HG03066 (cell line): ENCODE measurements around the gene DYNLT4.

ENCODE experiments used
- ATAC-seq: cut with Tn5 transposase; IDR thresholded peaks from one replicate; pipeline ENCODE4 v1.9.1; 2021; ENCODE audit warnings: low read depth; ENCODE audit not compliant: unreplicated experiment

DYNLT4 gene

DNA sequence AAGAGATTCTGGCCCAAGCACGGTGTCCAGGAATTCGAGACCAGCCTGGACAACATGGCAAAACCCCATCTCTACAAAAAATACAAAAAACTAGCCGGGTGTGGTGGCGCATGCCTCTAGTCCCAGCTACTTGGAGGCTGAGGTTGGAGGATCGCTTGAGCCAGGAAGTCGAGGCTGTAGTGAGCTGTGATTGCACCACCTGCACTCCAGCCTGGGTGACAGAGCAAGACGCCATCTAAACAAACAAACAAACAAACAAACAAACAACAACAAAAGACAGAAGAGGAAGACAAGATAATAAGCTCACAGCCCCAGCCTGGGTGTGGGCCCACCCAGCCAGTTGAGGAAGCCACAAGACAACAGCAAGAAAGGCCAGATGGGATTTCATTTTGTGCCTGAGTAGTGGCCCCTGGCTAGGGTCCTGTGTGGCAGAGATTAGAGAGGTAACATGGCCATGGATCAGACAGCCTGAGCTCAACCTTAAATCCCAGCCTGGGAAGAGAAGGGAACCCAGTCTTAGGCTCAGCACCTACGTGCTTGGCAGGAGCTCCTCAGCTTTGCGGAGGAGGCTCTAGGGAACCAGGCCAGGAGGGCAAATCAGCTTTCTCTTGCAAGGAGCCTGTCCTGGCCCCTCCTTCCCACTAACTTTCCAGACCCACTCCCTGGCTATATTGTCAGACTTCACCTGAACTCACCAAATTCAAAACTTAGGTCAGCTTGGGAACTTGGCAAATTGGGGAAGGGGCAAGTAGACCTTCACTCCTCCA is 14.2 kb downstream of the DYNLT4 start:
- ATAC-seq, result no peak

DNA sequence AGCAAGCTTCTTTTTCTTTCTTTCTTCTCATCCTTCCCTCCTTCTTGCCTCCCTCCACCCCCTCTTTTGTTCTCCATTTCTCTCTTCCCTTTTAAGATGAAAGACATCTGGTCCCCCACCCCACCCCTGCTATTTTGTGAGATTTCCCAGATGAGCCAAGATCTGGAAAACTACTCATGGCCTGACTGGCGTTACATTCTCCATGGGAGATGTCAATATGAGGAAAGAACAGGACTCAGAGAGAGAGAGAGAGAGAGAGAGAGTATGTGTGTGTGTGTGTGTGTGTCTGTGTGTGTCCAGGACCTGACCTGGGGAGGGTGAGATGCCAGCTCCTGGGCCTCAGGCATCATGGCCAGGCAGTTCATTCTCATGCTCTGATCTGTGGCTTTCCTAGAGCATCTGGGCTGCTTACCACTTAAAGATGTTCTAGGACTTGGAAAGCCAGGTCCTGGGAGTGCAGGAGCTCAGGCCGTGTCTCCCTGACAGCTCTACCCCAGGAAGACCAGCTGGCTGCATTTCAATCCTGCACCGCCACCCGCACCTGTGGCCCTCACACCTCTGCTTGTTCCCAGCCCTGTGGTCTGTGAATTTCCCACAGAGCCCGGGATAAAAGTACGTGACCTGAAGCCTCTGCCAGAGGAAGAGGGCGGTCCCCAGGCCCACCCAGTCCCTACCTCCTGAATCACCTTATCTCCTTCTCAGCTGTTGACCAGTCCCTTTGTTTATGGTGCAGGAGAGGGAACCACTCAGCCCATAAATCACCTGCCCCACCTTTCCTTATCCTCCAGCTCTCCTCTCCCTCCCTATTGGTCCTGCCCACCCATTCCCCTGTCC is 16.0 kb downstream of the DYNLT4 start:
- no peak for ATAC-seq

DNA sequence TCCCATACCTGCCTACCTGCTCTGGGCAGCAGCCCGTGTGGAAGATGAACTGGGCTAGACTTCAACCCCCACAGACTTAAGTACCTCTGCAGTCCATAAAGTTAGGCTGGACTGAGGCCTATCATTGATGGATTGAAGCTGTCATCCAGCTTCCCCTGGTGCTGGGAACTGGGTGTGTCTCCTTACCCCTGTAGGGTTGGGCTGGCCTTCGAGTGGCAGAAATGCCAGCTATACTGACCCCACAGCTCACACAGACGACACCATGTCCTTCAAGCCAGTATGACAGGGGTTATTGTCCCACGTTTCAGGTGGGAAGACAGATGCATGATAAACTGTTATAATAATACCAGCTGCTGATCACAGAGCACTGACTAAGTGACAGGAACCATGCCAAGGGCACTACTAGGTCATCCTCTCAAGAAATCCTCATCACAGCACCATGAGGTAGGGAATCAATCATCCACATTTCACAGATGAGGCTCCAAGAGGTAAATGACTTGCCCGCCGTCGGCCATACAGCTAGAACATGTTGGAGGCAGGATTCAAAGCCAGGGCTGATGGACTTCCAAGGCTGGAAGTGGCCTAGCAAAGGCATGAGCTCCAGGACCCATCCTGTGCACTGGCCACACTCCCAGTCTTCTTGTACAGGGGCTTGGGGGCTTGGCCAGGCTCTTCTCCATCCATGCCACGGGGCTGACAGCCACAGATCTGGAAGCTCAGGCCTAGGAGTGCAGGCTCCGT is 18.9 kb downstream of the DYNLT4 start, which contains the start of gene BEST4:
Gene BEST4 (minus strand): TSS at position 51 of the 741 bp plus-strand sequence. CDS start 465 bp downstream, outside the sequence.
- no peak for ATAC-seq

DNA sequence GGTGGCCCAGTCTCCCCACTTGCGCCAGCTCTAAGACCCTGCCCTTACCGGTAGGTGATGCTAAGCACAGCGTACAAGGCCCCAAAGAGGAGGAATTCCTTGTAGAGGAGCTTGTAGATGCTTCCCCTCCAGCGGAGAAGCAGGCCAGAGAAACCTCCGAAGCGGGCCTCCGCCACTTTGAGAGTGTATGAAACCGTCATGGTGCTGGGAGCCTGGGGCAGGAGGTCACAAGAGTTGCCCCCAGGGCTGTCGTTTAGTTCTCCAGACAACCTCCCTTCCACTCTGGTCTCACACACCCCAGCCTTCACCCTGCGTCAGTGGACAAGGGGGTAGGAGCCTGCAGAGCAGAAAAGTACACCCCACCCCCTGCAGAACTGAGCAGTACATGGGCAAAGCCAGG is 19.6 kb downstream of the DYNLT4 start:
- ATAC-seq, result no peak

DNA sequence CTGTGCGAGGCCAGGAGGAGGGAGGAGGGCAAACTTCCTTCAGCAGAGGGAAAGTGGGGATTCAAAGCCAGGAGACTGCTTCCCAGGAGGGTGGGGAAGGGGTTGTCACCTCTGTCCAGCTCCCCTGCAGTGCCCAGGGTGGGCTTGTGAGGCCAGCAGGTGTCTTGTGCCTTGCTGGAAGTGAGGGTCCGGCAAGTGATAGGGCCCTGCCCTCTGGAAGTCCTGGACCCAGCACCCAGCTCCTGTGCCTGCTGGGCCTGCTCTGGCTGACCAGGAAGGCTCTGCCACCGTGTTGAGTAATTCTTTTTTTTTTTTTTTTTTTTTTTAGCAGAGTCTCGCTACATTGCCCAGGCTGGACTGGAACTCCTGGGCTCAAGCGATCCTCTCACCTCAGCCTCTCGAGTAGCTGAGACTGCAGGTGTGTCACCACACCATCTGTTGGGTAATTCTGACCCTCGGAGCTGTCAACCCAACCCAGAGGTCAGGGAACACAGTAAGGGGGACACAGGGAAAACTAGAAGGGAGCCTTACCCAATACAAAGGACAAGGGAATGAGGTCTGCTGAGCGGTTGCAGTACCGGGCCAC is 20.2 kb downstream of the DYNLT4 start:
- no peak for ATAC-seq

DNA sequence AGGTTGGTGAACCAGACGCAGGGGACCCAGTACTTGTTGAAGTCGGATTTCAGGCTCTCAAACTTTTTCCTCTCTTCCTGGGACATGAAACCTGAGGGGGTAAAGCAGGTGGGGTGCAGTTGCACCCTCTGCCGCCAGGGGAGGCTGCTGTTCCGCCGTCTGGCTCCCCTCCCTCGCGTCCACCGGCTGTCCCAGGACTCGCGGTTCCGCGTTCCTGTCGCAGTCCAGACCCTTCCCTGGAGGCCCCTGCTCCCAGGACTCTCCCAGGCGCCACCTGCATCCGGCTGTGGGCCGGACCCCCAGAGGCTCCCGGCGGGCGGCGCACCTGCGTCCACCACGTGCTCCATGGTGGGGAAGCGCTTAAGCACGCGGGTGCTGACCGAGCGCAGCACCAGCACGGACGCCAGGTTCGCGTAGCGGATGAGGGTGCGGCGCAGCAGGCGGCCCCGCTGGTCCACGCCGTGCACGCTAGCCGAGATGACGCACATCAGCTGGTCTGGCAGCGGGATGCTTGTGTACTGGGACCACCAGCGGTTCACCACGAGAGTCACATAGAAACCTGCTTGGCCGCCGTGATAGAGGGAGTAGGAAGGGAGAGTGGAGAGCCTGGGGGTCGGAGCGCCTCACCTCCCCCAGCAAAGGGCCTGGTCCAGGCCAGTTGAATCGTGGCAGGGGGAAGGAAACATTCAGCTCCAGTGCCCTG is 20.9 kb downstream of the DYNLT4 start:
- ATAC-seq, result peak; percentile 52

DNA sequence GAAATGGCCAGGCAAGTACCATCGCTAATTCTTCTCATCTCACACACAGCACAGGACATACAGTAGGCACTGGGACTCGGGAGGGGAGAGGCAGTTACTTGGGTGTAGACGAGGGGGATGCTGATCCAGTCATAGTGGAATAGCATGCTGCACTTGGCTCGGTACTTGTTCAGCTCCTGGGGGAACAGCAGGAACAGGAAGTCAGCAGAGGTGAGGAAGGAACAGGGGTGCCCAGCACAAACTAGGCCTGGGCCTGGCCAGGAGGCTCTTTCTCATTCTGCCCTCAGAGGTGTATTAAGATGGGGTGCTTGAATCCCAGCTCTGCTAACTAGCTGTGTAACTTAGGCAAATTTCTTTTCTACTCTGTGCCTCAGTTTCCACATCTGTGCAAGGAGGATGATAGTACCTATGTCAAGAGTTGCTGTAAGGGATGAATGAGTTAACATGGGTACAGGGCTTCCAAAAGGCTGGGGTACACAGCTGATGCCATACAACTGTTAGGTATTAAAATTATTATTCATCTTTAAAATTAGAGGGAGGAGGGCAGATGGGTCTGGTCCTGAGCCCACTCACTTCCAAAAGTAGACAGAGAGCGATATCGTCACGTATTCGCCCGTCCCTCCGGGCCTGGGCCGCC is 21.5 kb downstream of the DYNLT4 start:
- ATAC-seq, result no peak

DNA sequence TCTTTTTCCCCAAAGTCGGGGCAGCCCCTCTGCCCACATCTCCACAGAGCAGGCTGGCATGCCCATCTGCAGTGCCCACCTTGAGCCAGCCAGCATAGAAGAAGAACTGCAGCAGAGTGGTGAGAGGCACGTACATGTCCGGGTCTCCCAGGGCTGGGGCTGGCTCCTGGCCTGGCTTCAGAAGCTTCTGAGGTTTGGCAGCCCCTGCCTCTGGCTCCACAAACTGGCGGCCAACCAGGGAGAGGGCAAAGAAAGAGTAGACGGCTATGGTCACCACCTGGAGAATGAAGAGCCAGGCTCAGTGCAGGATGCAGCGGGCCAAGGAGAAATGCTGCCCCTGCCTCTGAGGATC is 22.1 kb downstream of the DYNLT4 start:
- ATAC-seq, result no peak

DNA sequence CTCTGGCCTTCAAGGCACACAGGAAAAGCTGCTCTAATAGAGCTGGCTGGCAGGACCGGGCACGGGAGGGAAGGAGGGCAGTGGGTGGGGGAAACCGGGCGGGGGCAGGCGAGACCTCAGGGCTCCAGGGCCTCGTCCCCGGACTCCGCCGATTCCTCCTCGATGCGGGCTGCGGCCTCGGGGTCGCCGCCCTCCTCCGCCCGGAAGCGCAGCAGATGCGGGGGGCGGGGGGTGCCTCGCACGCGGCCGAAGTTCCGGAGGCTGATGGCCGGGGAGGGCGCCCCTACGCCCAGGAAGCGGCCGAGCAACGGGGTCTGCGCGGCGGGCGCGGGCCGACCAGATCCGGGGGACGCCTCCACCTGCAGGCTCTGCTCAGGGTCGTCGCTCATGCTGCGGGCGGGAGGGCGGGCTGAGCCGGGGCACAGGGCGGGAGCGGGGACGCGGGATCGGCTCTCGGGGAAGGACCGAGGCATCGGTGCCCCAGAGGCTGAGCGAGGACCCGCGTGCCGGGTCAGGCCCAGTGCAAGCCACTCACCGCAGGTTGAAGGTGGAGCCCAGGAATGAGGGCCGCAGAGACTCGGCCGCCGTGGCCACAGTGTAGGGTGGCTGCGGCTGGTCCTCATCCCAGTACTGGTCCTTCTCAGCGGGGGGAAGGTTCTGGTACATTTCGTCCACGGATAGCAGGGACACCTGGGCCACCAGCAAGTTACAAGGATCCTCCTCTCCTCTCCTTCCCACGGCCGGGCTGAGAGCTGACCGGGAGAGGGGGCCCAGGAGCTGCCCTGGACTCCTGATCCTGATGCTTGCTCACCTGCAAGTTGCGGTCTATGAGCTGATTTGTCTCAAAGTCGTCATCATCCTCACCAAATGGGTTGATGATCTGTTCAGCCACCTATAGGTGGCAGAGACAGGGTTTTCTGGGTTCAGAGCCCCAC is 22.8 kb downstream of the DYNLT4 start:
- no peak for ATAC-seq

DNA sequence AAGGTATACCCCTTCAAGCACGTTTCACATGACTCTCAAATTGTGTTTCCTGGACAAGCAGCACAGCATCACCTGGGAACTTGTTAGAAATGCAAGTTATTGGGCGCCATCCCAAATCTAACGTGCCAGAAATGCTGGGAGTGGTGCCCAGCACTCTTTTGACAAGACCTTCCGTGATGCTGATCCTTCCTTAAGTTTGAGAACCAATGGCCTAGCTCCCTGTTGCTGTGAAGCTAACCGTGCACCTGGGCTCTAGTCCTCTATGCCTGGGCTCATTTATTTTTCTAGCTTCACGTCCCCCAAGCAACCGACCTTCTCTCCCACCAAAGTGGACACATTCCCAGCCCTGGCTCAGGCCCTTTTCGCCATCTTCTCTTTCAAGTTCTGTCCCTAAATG is 23.5 kb downstream of the DYNLT4 start:
- ATAC-seq, result no peak

DNA sequence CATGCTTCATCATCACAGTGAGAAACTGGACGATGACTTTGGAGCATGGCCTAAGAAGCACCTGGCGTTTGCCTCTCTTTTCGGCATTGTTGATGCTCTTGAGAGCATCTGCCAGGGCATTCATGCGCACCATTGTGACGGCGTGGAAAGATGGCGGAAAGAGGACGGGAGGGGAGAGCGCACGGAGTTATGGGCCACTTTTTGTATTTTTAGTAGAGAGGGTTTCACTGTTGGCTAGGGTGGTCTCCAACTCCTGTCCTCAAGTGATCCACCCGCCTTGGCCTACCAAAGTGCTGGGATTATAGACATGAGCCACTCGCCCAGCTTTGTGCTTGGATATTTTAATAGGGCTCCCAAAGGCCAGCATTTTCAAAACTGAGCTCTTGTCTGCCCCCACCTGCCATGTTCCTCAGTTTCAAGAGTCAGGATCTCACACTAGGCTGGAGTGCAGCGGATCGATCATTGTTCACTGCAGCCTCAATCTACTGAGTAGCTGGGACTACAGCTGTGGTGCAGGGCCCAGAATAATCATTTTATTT is 26.5 kb downstream of the DYNLT4 start:
- ATAC-seq, result no peak

DNA sequence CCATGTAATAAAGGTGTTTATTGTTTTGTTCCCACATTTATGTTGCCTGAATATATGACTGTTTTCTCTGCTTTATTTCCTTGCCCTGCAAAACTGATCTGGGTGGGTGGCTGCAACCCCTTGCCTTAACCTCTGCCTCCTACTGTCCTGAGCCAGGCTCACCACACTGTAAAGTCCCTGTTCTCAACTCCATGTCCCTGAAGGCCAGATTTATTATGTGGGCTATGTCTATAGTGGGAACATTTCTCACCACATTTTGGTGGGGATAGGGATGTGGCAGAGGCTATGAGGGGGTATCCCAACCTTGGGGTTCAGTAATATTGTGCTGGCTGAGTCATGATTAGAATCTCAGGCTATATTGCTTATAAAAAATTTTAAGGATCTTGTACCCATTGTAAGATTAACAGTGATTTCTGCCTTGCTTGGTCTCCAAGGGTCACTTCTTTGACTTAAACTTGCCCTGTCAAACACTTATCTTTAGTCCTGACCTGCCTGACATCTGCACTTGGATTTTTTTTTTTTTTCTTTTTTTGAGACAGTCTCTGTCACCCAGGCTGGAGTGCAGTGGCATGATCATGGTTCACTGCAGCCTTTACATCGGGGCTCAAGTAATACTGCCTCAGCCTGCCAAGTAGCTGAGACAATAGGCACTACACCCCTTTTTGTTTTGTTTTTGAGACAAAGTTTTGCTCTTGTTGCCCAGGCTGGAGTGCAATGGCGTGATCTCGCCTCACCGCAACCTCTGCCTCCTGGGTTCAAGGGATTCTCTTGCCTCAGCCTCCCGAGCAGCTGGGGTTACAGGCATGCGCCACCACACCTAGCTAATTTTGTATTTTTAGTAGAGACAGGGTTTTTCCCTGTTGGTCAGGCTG is 28.2 kb downstream of the DYNLT4 start:
- ATAC-seq, result no peak

DNA sequence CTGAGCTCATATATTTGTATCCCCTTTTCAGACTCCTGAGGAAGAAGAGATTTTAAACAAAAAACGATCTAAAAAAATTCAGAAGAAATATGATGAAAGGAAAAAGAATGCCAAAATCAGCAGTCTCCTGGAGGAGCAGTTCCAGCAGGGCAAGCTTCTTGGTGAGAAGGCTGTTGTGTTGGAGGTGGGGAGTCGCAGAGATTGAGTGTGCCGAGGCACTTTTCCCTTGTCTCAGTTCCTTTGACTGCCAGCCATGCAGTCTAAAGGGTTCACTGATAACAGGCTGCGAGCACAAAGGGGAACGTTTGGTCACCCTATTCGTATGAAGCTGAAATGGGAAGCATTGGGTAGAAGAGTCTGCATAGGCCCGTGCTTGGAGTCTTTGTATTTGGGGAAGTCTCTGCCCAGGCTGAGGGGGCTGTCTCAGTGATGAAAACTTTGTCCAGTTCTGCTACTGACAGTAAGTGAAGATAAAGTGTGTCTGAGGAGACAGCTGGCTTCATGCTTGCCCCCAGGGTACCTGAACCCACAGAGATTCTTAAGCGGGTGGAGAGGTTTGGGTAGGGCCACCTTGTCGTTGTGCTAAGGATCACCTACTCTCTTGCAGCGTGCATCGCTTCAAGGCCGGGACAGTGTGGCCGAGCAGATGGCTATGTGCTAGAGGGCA is 29.0 kb downstream of the DYNLT4 start:
- ATAC-seq, result no peak

DNA sequence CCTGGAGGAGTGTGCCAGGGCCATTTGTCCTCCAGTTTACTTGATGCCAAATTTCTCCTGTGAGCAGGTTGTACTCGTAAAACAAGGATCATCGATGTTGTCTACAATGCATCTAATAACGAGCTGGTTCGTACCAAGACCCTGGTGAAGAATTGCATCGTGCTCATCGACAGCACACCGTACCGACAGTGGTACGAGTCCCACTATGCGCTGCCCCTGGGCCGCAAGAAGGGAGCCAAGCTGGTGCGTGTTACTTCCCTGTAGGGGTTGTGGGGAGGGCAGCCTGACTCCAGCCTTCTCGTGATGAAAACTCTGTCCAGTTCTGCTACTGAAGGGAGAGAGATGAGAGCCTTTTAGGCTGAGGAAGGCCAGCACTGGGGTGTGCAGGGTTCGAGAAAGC is 29.6 kb downstream of the DYNLT4 start:
- ATAC-seq, result no peak

DNA sequence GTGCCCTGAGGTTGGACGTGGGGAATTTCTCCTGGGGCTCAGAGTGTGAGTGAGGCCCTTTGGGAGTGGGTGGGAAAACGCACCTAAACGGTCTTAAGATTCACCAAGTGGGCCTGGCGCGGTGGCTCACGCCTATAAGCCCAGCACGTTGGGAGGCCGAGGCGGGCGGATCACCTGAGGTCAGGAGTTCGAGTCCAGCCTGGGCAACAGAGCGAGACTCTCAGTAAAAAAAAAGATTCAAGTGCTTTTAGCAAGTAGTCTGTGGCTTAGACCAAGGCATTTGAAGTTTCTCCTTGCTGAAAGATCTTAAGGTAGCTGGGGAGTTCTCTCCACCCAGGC is 30.5 kb downstream of the DYNLT4 start:
- no peak for ATAC-seq

DNA sequence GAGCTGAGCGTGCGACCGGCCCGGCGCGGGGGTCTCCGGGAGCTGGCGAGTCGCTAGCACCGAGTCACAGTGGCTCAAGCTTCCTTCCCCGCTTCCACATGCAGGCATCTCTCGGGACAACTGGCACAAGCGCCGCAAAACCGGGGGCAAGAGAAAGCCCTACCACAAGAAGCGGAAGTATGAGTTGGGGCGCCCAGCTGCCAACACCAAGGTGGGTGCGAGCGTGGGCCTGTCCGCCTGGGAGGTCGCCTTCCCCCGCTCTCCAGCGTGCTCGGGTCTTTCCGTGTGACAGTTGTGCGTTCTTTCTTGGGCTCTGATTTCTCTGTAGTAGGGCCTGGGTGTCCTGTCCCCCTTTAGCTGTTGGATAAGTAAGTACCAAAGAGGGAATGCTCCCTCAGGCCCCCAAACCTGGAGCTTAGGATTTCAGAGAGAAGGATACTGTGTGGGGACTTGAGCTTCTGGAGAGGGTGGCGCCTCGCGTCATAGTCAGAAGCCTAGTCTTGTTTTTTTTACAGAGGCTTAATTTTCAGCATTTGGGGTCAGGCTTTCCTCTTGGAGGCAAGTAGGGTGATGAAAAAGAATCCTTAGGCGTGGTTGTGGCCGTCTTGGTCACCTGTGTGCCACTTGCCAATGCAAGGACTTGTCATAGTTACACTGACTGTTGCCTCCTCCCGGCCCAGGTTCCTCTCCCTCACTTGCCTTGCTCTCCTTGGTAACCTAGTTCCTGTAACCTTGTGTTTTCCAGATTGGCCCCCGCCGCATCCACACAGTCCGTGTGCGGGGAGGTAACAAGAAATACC is 31.0 kb downstream of the DYNLT4 start:
- peak; percentile 15 for ATAC-seq
